Glomerular visceral epithelial cell (primary cell): ENCODE data around the gene FABP7.

Source experiments
- DNase-seq: peaks from one replicate; pipeline ENCODE4 v3.0.0-alpha.2; 2016; ENCODE audit errors: extremely low spot score

FABP7 gene

GRCh38 chr6:122798099-122798641 is 18.7 kb downstream of the FABP7 start:
- DNase-seq, result peak; percentile 76

GRCh38 chr6:122799140-122799745 is 19.7 kb downstream of the FABP7 start:
- DNase-seq, result no peak

- no peak for DNase-seq
Observed at GRCh38 chr6:122799916-122800686, 20.6 kb downstream of the FABP7 start.

- peak; percentile 5 for DNase-seq
Observed at GRCh38 chr6:122800906-122801305, 21.4 kb downstream of the FABP7 start.

GRCh38 chr6:122801397-122801796 is 21.9 kb downstream of the FABP7 start:
- no peak for DNase-seq

GRCh38 chr6:122803171-122803661 is 23.7 kb downstream of the FABP7 start:
- no peak for DNase-seq

GRCh38 chr6:122804962-122805485 is 25.5 kb downstream of the FABP7 start:
- no peak for DNase-seq

- DNase-seq, result no peak
Observed at GRCh38 chr6:122806291-122806690, 26.8 kb downstream of the FABP7 start.

- no peak for DNase-seq
Observed at GRCh38 chr6:122808121-122808885, 28.8 kb downstream of the FABP7 start.

GRCh38 chr6:122809001-122809400 is 29.5 kb downstream of the FABP7 start:
- DNase-seq, result no peak

- no peak for DNase-seq
Observed at GRCh38 chr6:122809691-122810090, 30.2 kb downstream of the FABP7 start.

GRCh38 chr6:122810189-122810588 is 30.7 kb downstream of the FABP7 start:
- DNase-seq, result no peak

GRCh38 chr6:122817358-122817757 is 37.8 kb downstream of the FABP7 start:
- DNase-seq, result no peak

GRCh38 chr6:122817766-122818165 is 38.2 kb downstream of the FABP7 start:
- peak; percentile 24 for DNase-seq

GRCh38 chr6:122818866-122819265 is 39.4 kb downstream of the FABP7 start:
- no peak for DNase-seq

GRCh38 chr6:122821095-122821494 is 41.6 kb downstream of the FABP7 start:
- no peak for DNase-seq

GRCh38 chr6:122825163-122825562 is 45.6 kb downstream of the FABP7 start:
- DNase-seq, result no peak

GRCh38 chr6:122829456-122829855 is 49.9 kb downstream of the FABP7 start:
- no peak for DNase-seq

GRCh38 chr6:122831511-122831910 is 52.0 kb downstream of the FABP7 start:
- no peak for DNase-seq

GRCh38 chr6:122832459-122832858 is 52.9 kb downstream of the FABP7 start:
- DNase-seq, result no peak

- no peak for DNase-seq
Observed at GRCh38 chr6:122833021-122833491, 53.5 kb downstream of the FABP7 start.
